HG02981 (cell line): ENCODE data around the gene ZNF607.
A peak's percentile ranks its signal among the peaks of the same experiment; 100 is the strongest.
"Not testable (repeated sequence)": the region's sequence is repeated elsewhere in the genome, so short reads cannot be mapped to it uniquely, and the experiment has no call there.

Experiments used
- ATAC-seq: cut with Tn5 transposase; IDR thresholded peaks from one replicate; pipeline ENCODE4 v1.9.1; 2021; ENCODE audit warnings: mild to moderate bottlenecking, moderate library complexity; ENCODE audit not compliant: unreplicated experiment

ZNF607 gene

DNA sequence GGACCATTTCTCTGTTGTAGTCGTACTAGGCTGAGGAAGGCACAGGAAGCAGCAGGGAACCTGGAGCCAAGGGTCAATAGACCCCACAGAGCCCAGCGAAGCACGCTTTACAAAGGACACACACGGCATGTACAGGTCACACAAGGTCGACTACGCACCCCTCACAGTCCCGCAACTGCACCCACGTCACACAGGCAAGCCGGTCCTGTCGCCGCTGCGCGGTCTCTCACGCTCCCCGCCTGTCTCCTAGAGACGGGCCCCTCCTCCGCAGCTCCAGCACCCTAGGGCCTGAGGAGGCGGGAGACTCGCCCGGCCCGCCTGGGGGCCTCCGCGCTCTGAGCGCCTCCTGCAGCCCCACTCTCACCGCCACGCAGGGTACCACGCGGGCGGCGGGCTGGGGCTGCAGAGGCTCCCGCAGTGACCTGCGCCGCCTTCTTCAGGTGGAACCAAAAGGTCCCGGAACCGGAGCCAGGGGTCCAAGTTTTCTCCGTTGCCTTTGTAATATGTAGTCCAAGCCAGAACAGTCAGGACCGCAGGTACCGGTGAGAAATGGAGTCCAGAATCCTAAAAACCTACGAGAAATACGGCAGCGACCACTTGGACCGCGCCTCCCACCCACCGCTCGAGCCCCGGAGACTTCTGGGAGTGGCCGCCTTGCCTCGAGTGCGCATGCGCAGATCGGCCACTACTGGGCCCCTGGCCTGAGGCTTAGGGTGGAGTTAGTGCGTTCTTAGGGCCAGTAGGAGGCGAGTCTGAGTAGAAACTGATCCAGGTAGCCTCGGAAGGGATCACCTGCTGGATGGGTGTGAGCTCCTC, at the start of gene ZNF607:
ZNF607 (minus strand) TSS at position 651 of the 816 bp plus-strand sequence. CDS start 8,143 bp downstream, outside the sequence.
- peak; percentile 91 for ATAC-seq

DNA sequence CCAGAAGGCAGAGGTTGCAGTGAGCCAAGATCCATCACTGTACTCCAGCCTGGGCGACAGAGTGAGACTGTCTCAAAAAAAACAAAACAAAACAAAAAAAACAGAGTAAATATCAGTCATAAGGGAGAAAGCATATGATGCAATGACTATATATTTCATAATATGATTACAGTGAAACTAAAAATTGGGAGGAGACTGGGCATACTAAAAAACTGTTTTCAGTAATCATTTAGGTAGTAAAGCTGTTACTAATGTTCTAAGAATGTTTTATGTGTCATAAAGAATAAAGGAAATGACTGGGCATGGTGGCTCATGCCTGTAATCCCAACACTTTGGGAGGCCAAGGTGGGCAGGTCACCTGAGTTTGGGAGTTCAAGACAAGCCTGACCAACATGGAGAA, 43.9 kb upstream of the ZNF607 start:
- ATAC-seq, result no peak

DNA sequence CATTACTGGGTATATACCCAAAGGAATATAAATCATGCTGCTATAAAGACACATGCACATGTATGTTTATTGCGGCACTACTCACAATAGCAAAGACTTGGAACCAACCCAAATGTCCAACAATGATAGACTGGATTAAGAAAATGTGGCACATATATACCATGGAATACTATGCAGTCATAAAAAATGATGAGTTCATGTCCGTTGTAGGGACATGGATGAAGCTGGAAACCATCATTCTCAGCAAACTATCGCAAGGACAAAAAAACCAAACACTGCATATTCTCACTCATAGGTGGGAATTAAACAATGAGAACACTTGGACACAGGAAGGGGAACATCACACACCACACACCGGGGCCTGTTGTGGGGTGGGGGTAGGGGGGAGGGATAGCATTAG, 38.1 kb upstream of the ZNF607 start:
- not testable (repeated sequence) for ATAC-seq

DNA sequence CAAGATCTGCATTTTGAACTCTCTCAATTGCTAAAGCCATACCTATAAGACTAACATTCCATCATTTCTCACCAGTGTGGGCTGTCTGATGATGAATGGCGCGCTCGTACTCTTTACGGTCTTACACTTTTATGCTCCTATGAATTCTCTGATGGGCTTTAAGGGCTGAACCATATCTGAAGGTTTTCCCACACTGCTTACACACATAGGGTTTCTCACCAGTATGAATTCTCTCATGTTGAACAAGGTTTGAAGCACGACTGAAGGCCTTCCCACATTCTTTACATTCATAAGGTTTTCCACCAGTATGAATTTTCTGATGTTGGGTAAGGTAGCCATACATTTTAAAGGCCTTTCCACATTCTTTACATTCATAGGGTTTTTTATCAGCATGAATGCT, 18.8 kb upstream of the ZNF607 start:
- no peak for ATAC-seq

DNA sequence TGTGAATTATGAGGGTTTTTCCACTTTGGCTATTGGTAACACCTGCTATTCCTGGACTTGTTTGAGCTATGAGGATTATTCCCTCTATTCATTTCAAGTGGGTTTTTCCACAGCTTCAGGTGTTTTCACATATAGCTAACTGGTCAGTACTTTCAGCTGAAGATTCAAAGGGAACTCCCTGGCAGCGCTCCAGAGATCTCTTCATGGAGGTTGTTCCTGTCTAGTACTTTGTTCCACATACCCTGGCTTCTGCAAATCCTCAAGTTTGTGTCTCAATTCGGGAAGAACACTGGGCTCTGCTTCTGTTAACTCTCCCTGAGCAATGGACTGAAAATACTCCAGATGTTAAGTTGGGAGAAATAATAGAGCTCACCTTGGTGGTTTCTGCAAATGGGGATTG, 5.6 kb upstream of the ZNF607 start:
- ATAC-seq, result no peak

DNA sequence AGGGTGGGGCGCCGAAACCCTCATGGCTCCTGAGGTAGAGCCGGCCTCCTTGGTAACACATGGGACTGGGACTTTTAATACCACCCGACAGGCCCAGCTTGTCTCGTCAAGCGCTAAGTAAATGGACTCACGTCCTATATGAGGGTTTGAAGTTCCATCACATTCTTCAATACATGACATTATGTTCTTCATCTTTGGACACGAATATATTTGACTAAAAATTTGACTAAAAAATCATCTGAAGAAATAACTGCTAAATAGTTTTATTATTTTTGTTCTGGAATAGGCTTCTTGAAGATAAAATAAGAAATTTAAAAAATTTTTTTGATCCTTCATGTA, 335 bp upstream of the ZNF607 start:
- ATAC-seq, result no peak

DNA sequence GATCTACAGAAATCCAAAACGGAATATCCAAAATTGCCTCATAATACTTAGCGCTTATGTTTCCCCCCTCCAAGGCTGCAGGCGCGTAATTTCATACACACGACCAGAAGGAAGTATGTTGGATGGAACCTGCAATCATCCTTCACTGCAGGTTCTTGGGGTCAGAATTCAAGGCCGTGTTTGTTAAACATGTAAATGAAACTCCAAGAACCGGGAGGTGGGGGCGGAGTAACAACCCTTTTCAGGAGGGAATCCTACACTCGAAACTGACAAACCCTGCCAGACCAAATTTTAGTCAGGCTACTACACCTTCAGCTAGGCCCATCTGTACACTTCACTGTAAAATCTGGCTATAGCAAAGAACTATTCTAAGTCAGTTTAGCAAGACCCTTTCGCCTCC, 1.3 kb downstream of the ZNF607 start:
- ATAC-seq, result no peak

DNA sequence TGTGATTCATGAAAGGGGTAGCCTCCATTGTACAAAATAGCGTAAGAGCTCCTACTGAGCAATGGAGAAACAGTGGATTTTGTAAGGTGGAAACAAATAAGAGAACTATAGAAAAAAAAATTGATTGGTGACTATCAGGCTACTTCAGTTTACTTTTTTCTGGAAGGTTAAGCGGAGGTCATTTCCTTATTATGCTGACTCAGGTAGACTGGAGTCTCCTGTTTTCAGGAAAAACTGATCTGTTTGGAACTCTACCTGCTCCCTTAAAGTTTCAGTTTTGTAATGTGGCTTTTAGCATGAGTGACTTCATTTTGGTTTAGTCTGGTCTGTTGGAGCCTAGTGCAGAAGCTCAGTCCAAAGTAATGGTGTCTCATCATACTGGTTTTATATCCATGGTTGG, 3.4 kb downstream of the ZNF607 start:
- no peak for ATAC-seq

DNA sequence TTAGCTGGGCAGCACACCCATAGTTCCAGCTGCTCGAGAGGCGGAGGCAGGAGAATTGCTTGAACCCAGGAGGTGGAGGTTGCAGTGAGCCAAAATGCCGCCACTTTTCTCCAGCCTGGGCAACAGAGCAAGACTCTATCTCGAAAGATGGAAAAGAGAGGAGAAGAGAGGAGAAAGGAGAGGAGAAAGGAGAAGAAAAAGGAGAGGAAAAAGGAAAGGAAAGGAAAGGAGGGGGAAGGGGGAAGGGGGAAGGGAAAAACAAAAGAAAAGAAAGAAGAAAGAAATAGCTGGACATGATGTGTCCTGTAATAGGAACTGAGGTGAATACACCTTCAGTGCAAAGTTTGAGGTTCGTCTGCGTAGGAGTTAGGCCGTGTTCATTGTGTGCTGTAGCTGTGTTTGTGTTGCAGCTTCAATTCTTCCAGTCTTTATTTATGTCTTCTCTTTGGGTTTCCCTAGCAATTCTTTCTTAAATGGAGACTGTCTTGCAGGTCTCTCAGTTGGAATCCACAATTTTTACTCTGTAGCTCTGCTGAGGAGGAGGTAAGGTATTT, 13.4 kb downstream of the ZNF607 start:
- no peak for ATAC-seq

DNA sequence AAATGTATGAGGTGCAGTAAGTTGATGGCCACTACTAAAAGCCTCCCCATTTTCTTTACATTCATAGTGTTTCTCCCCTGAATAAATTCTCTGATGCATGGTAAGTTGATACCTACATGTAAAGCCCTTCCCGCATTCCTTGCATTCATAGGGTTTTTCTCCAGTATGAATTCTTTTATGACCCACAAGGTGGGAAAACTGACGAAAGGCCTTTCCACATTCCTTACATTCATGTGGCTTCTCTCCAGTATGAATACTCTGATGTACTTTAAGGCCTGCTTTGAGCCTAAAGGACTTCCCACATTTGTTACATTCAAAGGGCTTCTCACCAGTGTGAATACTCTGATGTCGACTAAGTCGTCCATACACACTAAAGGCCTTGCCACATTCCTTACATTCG, 20.5 kb downstream of the ZNF607 start:
- no peak for ATAC-seq

DNA sequence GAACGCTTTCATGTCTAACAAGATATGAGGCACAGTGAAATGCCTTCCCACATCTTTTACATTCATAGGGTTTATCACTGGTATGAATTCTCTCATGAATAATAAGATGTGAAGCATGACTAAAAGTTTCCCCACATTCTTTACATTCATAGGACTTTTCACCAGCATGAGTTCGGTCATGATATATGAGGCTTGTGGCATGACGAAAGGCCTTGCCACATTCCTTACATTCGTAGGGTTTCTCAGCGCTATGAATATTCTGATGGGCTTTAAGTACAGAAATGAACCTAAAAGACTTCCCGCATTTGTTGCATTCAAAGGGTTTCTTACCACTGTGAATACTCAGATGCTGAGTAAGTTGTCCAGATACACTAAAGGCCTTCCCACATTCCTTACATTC, 21.3 kb downstream of the ZNF607 start:
- no peak for ATAC-seq

DNA sequence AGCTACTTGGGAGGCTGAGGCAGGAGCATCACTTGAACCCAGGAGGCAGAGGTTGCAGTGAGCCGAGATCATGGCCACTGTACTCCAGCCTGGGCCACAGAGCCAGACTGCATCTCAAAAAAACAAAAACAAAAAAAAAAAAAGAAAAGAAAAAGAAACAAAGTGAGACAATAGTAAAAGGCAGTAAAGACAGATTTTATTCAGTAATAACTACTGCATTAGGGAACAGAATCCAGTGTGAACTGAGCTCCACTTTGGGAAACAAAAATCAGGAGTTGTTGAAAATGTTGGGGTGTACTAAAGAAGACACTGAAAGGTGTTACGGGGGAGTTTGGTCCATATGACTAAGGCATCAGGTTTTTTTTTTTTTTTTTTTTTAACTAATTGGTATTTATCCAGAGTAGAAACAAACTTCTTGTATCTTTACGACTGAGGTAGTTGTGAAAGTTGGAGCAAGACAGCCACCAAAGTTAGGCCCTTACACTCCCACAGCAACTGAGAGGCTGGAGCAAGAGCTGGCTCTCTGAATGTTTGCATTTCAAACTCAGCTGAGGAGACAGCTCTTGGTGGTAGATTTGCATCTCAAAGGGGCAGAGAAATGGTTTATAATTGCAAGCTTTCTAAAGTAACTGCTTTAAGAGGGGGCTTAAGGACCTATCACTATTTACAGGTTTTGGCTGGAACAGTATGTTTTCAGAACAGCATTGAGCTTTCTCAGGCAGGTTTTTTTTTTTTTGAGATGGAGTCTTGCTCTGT, 24.2 kb downstream of the ZNF607 start:
- no peak for ATAC-seq

DNA sequence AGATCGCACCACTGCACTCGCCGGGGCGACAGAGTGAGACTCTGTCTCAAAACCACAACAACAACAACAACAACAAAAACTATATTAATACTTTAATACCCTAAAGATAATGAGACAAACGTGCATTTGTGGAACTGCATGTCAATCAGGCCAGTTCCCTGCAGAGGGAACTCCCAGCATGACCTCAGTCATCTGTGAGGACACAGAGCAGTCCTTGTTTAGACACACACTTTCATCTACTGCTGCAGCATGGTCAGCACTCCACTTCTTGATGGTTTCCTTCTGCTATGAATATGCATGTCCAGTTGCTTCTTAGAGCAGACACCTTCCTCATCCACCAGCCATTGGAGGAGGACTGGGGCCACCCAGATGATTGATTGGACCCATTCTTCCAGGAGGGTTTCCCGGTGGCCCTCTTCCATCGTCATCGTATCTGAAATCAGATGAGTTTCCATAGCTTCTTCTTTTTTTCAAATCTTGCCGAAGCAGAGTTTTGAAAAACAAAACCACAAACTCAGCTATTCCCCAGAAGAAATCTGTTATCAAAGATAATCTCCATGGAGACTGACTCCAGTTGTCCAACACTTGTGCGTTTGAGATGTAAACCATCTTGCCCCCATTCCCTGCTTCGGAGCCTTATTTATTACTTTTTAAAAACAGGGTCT, 26.5 kb downstream of the ZNF607 start:
- no peak for ATAC-seq

DNA sequence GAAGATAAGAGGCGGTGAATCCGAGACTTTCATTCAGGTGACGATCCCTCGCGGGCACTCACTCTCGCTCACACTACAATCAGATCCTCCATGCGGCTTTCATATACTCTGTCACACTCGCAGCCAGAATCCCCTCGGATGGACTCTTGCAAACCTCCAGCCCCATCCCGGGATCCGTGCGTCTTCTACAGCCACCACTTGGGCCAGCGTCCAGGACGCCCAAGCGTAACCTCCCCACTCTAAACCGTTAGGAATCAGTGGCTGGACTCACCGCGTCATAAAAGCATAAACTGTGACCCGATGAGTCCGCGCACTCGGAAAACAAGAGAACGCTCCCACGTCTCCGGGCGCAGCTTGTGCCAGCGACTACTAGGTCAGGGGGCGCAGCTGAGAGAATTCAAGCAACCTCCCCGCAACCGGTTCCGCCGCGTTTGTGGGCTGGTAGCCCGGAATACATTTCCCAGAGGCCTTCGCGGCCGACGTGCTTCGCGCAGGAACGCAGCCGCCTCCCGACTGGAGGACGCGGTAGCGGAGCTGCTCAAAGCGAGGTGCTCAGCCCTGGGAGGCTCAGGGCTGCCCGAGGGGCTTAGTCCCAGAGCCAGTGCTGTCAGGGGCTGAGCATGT, 27.6 kb downstream of the ZNF607 start:
- ATAC-seq, result no peak

DNA sequence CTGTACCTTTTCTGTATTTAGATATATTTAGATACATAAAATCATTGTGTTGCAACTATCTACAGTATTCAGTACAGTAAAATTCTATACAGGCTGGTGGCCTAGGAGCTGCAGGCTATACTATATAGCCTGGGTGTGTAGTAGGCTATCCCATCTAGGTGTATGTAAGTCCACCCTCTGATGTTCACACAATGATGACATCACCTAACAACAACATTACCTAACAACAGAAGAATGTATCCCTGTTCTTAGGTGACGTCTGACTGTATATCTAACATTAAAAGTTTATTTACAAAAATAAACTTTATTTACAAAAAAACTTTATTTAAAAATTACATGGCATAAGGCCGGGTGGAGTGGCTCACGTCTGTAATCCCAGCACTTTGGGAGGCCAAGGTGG, 36.0 kb downstream of the ZNF607 start:
- ATAC-seq, result no peak

DNA sequence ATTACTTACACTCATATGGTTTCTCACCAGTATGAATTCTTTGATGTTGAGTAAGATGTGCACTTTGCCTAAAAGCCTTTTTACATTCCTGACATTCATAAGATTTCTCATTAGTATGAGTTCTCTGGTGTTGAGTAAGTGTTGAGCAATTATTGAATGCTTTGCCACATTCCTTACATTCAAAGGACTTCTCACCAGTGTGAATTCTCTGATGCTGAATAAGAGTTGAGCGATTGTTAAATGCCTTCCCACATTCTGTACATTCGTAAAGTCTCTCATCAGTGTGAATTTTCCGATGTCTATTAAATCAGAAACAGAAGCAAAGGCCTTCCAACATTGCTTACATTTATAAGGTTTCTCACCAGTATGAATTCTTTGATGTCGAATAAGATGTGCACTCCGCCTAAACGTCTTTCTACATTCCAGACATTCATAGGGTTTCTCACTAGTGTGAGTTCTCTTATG, 50.1 kb downstream of the ZNF607 start:
- no peak for ATAC-seq

DNA sequence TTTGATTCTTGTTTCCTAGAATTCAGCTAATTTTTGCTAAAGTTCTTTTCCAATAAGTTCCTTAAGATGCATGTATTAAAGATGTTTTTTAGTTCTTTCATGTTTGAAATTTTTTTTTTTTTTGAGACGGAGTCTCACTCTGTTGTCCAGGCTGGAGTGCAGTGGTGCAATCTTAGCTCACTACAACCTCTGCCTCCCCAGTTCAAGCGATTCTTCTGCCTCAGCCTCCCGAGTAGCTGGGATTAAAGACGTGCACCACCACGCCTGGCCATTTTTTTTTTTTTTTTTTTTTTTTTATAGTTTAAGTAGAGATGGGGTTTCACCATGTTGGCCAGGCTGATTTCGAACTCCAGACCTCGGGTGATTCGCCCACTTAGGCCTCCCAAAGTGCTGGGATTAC, 62.4 kb downstream of the ZNF607 start:
- not testable (repeated sequence) for ATAC-seq

DNA sequence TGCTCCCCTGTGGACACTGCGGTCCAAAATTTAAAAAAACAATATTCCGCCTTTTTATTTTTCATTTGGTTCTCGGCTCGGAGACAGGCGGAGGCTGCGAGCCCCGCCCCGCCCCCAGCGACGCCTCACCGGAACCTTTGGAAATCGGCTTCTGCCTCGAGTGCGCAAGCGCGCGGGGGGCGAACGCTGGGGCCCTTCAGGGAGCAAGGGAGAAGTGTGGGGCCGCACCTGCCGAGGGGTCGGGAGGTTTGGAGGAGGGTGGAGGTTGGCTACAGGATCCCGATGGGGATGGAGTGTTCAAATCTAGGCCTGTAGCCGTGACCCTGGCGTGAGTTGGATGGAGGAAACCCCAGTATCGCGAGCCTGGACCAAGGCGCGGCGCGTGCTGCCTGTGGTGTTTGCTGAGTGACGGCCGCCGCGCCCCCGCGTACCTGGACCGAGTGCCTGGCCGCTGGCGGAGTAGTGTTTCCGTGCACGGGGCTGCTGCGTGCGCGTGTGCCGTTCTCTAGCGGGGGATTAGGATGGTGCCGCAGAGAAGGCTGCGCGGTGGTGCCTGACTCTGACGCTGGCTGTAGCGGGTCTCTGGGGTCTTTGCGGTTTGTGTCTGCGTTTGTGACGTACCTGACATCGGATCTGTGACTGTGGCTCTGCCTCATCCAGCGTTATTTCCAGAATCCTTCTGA, 63.7 kb downstream of the ZNF607 start:
- ATAC-seq, result peak; percentile 56

DNA sequence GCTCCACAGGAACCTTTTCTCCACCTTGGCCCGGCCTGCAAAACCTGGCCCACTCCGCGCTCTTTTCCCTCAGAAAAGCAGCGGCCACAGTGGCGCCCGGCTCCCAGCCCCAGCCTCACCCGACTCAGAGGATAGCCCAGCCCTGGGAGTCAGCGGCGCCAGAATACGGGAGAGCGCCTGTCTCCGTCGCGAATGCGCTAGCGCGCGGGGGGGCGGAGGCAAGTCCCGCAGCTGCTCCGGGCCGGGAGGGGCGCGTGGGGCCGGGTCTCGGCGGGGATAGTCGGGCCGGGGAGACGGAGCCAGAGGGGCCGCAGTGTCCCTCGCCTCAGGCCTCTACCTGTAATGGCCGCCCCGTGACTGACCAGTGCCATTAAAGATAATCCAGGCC, 64.3 kb downstream of the ZNF607 start, which contains the start of gene ZFP30:
ZFP30 (minus strand) TSS at position 165 of the 388 bp plus-strand sequence. CDS start 7,643 bp downstream, outside the sequence.
- ATAC-seq, result peak; percentile 43

DNA sequence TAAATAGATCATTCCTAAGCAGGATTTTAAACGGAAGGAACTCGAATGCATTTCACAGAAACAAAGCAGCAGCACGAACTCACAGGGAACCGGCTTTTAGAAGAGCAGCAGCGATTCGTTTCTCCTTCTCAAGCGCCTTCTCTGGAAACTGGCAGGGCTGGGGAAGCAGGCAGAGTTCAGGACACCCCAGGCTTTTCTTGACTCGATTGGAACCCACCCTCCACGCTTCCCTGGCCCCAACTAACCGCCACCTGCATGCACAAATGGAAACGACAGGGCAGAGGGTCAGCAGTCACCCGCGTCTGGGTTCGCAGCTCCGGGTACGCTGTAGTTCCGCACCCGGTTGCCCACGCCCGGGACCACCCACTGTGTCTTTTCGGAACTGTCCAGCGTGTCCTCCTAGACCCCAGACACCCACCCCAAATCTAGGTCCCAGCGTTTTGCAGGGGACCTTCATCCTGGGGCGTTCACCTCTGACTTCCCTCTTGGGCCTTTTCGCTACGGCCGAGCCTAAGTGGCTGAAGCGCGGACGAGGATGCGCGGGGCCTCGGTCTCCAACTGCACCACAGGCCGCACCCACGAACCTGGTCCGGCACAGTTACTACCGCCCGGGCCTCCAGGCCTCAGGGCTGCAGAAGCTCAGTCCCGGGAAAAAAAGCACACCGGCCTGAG, 64.8 kb downstream of the ZNF607 start:
- peak; percentile 40 for ATAC-seq
